ENCODE data around the gene STK39. TPM values are rescaled to one million over a fixed set of nuclear protein-coding genes. Genes with fewer than 3 reads are reported as not detected.
"Not testable (repeated sequence)": the region's sequence is repeated elsewhere in the genome, so short reads cannot be mapped to it uniquely, and the experiment has no call there.

STK39 gene
- total RNA-seq, 1 donor from 2014 or later: 38.1 TPM

GRCh38 chr2:168084288-168084687 lies 163.1 kb downstream of the STK39 start:
- no peak for DNase-seq

DNA sequence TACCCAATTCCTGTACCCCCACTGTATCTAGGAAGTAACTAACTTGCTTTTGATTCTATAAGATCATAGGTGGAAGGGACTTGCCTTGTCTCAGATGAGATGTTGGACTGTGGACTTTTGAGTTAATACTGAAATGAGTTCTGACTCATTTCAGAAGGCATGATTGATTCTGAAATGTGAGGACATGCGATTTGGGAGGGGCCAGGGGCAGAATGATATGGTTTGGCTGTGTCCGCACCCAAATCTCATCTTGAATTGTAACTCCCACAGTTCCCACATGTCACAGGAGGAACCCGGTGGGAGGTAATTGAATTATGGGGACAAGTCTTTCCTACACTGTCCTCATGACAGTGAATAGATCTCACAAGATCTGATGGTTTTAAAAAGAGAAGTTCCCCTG lies 165.9 kb downstream of the STK39 start:
- DNase-seq: not testable (repeated sequence)

DNA sequence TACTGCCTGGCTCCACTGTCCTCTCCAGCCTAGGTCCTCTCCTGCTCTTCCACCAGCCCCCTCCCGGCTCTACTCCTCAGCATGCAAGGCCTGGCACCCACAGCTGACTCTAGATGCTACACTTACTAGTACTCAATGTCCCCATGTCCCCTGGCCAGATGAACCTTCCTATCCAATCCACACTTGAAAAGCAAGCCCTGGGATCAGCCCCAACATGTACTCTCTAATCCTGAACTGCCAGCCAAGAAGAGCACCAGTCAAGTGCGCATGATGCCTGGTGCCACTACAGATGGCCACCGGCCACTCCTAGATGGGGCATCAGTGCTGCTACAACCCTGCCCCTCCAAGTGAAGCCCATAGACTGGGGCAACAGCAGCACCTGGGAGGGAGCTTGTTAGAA lies 168.2 kb downstream of the STK39 start:
- no peak for DNase-seq

GRCh38 chr2:168076731-168077130 lies 170.7 kb downstream of the STK39 start:
- no peak for DNase-seq

DNA sequence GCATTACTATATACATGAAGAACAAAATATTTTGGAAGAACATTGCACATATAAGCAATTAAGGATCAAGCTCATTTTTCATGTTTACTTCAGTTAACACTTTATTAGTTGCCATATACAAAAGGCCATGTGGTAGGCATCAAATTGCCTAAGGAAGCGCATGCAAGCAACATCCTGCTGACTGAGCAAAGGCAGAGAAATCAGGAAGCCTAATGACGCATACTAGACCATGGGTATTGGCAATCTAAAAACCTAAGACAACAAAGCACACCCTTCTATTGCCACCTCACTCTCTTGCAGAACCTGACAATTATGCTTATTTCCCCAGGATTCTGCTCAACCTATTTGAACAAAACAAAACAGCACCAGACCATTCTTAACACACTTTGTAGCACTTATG lies 171.9 kb downstream of the STK39 start:
- no peak for DNase-seq

DNA sequence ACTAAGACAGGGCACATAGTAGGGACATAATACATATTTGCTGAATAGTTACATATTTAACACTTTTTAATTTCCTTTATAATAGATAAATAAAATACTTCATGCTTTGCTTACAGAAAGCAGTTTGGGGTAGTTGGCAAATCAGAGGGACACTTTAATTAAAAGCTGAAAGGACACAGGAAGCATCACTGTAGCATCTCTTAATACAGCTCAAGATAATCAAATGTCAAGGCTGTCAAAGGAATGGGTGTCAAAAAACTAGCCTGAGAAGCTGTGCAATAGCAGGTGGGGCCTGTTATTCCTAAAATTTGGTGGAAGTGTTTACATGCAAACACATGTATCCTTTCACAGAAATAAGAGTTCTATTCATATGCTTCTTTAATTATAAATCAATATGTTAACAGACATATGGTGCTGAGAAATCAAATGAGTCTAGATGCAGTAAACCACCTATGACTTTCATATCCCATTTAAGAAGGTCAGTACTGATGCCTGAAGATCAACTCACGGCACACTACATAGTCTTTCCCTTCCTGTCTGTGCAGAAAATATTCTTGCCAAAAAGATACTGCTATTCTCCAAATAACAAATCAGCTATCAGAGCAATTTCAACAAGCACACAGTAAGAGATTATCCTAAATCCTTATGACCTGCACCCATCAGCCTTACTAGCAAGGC lies 174.6 kb downstream of the STK39 start:
- DNase-seq: no peak

DNA sequence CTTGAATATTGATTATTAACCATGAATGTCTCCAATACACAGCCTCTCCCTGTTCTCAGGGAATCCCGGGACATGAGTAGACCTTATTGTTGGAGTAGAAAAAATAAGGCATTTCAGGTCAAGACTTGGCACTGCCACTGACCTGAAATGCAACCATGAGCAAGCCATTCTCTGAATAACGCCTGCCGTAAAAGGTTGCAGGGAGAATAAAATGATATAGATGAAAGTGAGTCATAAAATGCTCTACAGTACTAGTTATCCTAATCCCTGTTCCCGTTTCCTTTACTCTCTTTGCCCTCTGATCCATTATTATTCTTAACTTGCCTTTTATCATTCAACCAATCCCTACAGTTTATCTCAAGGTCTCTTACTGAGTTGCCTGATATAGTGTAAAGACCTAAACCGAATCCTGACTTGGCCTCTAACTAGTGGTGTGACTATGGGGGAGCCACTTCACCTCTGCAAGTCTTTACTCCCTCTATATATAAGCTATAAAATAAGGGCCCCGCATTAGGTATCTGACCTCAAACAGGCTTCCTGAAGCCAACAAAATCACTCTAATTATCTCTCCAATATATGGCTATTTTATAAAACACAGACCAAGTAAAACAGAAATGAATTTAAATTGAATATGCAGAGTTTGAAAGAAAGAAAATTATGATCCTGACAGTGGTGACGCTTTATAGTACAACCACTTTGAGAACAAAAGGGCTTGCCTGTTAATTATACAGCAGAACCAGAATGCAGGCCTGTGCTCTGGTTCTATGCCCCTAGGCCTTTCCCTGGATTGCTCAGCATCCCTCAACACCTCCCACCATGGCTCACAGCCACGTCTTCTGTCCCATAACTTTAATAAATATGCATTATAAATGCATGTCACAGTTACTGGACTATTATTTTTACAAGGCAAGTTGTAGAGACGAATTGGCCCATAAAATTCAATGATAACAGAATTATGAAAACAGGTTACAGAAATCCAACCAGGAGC lies 183.1 kb downstream of the STK39 start:
- DNase-seq: no peak

GRCh38 chr2:168062936-168063335 lies 184.5 kb downstream of the STK39 start:
- no peak for DNase-seq

DNA sequence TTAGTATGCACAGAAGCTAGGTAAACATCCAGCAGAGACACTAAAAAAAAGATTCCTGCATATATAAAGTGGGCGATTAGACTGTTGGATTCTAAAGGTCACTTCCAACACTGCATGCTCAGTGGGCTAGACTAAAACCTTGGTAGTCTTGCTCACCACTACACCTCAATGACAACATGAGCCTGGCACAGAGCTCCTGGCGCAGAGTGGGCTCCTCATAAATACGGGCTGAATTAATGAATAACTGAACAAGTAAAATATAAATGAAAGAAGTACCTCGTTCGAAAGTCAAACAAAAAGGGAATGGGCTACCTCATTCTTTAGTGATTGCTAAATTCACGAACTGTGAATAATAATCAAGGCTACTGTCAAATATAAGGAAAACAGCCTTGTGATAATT lies 185.3 kb downstream of the STK39 start:
- no peak for DNase-seq

DNA sequence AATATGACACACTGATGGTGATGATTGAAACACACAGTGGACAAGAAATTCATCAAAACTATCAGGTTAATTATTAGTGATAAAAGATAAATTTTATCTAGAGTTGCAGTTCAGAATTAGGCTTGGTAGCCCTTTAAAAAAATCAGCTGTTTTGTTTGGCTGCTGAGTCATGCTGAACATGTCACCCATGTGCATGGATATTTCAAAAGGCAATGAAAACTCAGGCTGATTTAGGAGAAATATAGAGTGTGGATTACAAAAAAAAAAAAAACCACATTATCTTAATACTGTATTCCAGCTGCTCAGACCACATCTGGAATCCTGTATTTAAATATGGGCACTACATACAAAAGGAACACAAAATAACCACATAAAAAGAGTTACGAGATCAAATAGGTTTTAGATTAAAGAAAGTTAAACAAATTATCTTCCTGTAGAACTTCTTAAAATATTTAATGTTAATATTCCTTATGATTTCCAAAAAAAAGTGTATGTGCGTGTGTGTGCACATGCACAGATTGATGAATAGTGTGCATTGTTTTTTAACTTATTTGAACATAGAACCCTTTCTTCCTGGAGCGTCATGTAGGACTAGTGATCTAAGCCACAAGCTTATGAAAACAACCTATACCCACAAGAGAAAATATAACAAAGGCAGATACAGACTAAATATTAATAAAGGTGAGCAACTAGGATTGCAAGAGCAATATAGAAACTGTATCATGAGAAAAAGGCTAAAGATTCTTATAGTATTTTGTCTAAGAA lies 186.2 kb downstream of the STK39 start:
- DNase-seq: no peak

GRCh38 chr2:168059758-168060157 lies 187.6 kb downstream of the STK39 start:
- no peak for DNase-seq

DNA sequence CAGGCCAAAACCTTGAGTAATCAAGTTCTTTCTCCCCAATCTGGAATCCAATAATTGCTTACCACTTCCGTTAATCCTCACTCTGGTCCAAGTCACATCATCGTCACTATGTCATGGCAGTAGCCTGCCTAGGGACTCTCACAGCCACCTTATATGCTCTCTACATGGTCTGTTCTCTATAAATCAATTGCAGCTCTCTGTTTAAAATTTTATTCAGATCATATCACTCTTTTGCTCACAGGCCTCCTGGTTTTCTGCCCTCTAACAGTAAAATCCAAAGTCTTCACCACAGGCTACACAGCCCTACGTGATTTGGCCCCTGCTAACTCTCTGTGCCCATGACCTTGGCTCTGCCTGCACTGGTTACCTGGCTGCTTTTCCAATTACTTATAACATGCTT lies 188.7 kb downstream of the STK39 start:
- DNase-seq: no peak

GRCh38 chr2:168056242-168056787 lies 191.1 kb downstream of the STK39 start:
- no peak for DNase-seq

DNA sequence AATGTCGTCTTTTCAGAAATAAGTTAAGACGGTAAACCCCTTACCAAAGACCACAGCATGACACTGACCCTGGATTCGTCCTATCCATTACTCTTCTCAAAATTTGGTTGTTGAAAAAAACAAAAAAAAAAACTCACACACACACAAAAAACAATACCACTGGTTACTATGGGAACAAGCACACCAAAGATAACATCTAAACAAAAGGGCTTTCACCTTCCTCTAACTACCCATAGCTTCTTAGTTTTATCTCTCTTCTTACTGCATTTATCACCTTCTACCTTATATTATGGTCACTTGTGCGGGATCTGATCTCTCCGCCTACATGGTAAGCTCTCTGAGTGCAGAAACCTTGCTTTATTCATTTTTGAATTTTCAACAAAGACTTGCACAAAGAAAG lies 192.7 kb downstream of the STK39 start:
- DNase-seq: no peak

DNA sequence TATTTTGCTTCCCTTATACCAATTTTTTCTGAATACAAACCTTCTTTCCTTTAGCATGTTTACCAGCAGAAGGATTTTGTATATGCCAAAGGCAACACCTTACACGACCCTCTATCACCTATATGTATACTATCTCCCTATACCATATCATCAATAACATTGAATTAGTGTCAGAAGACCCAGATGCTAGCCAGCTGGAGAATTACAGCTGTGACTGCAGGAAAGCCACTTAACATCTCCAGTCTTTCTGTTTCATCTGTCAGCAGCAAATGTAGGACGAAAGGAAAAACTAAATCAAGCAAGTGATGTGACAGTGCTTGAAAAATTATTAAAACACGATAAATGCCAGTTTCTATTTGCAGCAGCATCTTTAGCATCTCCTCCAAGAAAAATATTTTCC lies 193.7 kb downstream of the STK39 start:
- DNase-seq: no peak

- no peak for DNase-seq
Measured at GRCh38 chr2:168052773-168053172, 194.6 kb downstream of the STK39 start.

GRCh38 chr2:168050377-168050776 lies 197.0 kb downstream of the STK39 start:
- no peak for DNase-seq

DNA sequence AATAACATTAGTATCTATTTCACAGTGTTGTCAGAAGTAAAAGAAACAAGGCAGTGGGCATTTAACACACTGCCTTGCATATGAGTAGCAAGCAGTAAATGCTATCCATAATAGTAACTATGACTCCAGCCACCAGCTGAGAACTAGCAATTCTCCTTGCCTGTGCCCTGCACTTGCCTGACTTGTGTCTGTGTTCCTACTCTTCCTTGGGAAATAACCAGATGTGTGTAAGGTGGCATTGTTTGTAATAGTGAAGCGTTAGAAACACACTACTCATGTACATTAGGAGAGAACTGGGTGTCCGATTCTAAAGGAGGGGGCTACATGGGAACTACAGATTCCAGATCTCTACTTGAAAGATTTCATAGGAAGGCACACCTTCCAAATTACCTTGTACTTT lies 197.8 kb downstream of the STK39 start:
- no peak for DNase-seq

- DNase-seq: no peak
Measured at GRCh38 chr2:168047091-168047690, 200.2 kb downstream of the STK39 start.

GRCh38 chr2:168044579-168044978 lies 202.8 kb downstream of the STK39 start:
- no peak for DNase-seq

DNA sequence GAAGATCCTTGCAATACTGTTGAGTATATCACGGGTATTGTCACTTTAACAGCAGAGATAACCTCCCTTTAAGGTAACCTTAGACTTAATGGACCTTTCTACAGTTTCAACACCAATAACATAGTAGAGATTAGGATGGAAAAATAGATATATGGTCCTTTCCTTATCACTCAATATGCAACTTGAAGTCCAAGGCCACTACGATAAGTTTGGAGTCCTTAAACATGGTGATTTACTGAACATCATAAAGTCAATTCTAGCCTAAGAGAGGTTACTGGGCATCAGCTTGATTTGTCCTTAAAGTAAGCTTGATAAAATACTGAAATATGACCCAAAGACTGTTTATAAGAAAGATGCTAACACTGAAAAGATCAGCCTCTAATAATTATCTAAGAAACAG lies 203.2 kb downstream of the STK39 start:
- no peak for DNase-seq

Data from occipital lobe (tissue), 2 donors.